WERI-Rb-1 (cell line): ENCODE measurements around the gene HMCN1.

ENCODE experiments used
- DNase-seq: peaks from one replicate; pipeline ENCODE4 v3.0.0-alpha.2; 2020
- H3K27ac ChIP-seq: fragments of 250-450 bp; sonication (Bioruptor Pico); 2 replicates; pipeline ENCODE4 v1.5.1; 2020; ENCODE audit warnings: mild to moderate bottlenecking, moderate library complexity
- H3K27me3 ChIP-seq: fragments of 250-450 bp; sonication (Bioruptor Pico); 2 replicates; pipeline ENCODE4 v1.5.1; 2021; ENCODE audit warnings: mild to moderate bottlenecking, low read depth, moderate library complexity; ENCODE audit not compliant: insufficient read depth, severe bottlenecking
- H3K36me3 ChIP-seq: fragments of 250-450 bp; sonication (Bioruptor Pico); 2 replicates; pipeline ENCODE4 v1.5.1; 2020; ENCODE audit warnings: mild to moderate bottlenecking, moderate library complexity
- H3K4me3 ChIP-seq: 2 replicates; pipeline ENCODE4 v1.5.1; 2011; ENCODE audit warnings: low read depth, mild to moderate bottlenecking, control low read depth, low read length
- H3K9me3 ChIP-seq: fragments of 250-450 bp; sonication (Bioruptor Pico); 2 replicates; pipeline ENCODE4 v1.5.1; 2021; ENCODE audit warnings: mild to moderate bottlenecking, moderate library complexity; ENCODE audit not compliant: severe bottlenecking
- TF ChIP-seq, protein P1 (sequence below): IDR thresholded peaks from 2 replicates; pipeline ENCODE4 v1.5.1; 2011; ENCODE audit warnings: low read depth, mild to moderate bottlenecking, control low read depth, inconsistent platforms, low read length

Gene HMCN1

DNA sequence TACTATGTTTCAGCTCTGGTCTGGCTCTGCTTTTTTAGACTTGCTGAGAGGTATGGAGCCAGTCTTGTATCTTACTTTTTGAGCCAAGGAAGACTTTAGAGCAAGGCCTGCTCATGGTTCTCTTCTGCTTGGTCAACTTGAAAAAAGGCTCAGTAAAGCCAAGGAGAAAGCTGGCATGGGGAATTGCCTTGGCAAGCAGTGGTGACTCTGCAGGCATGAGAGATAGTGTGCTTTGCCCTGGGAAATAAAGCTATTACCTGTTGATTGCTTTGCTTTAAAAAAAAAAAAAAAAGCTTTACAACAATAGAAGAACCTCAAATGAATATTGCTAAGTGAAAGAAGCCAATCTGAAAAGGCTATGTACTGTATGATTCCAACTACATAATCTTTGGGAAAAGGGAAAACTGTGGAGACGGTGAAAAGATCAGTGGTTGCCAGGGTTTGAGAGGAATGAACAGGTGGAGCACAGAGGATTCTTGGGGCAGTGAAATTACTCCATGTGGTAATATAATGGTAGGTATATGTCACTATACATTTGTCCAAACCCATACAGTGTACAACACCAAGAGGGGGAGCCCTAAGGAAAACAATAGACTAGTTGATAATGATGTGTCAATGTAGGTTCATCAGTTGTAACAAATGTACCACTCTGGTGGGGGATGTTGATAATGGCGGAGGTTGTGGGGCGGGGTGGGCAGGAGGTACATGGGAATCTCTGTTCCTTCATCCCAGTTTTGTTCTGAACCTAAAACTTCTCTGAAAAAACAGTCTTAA, 87.6 kb downstream of the HMCN1 start:
- H3K9me3 ChIP-seq: no peaks in the 10 kb centered on the region
- no peak for DNase-seq
- H3K27ac ChIP-seq: no peak overlapping the region
- H3K27me3 ChIP-seq: peaks cover 3% of the 10 kb centered on the region
- TF ChIP-seq, protein P1, sequence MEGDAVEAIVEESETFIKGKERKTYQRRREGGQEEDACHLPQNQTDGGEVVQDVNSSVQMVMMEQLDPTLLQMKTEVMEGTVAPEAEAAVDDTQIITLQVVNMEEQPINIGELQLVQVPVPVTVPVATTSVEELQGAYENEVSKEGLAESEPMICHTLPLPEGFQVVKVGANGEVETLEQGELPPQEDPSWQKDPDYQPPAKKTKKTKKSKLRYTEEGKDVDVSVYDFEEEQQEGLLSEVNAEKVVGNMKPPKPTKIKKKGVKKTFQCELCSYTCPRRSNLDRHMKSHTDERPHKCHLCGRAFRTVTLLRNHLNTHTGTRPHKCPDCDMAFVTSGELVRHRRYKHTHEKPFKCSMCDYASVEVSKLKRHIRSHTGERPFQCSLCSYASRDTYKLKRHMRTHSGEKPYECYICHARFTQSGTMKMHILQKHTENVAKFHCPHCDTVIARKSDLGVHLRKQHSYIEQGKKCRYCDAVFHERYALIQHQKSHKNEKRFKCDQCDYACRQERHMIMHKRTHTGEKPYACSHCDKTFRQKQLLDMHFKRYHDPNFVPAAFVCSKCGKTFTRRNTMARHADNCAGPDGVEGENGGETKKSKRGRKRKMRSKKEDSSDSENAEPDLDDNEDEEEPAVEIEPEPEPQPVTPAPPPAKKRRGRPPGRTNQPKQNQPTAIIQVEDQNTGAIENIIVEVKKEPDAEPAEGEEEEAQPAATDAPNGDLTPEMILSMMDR: no peak
- no peaks in the 10 kb centered on the region for H3K36me3 ChIP-seq
- H3K4me3 ChIP-seq: no peak overlapping the region

DNA sequence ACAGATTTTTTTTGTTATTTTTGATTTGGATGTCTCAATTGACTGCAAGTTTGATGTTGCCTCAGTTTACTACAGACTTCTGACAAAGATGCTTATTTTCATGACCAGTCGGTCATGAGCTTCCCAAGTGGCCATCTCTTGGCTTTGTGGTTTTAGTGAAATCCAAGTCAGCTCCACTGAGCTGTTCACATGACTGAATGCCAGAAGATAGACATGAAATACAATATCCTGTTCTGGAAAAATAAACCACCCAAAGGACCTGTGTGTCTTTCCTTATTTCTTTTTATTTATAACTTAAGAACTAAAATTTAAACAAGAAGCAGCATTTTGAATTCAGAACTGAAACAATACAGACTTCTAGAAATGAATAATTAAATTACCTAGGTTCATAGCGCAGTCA, 89.3 kb downstream of the HMCN1 start:
- TF ChIP-seq, protein P1: no peak
- no peak for DNase-seq
- Histone ChIP-seq H3K27me3 (no peaks in the 10 kb centered on the region), H3K4me3 (no peak overlapping the region), H3K36me3 (no peaks in the 10 kb centered on the region), H3K27ac (no peak overlapping the region), H3K9me3 (no peaks in the 10 kb centered on the region)

DNA sequence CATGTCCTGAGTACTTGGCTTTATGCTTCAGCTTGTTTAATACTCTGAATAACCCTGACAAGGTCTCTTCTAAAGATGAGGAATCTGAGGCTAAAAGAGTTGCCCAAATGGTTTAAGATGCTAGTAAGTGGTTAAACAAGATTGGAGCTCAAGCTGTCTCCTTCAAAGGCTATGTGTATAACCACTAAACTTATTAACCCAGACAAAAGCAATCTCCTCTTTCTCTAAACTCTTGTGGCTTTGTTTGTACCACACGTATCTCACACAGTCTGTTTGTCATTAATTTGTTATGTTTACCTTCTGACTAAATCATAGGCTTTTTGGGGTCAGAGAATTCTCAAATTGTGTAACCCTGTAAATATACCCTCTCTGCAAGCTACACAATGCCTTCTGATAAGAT, 89.9 kb downstream of the HMCN1 start:
- no peaks in the 10 kb centered on the region for H3K9me3 ChIP-seq
- no peak overlapping the region for H3K4me3 ChIP-seq
- no peak for DNase-seq
- no peak overlapping the region for H3K27ac ChIP-seq
- H3K36me3 ChIP-seq: no peaks in the 10 kb centered on the region
- TF ChIP-seq, protein P1: no peak
- H3K27me3 ChIP-seq: no peaks in the 10 kb centered on the region

DNA sequence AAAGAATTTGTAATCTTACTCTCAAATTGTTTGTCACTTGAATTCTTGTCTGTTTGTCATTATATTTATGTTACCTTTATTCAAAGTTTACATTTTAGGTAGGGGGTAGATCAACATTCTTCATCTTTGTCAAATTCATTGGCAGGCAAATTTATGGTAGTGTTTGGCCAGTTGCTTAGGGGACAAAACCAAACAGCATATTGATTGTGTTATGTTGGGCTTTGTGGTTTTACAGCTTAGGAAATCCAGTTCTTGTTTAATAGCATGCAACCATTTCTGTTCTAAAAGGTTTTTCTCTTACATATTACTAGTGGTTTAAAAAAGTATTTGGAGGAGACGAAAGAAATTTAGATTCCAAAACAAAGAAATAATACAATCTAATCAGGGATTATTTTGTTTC, 91.4 kb downstream of the HMCN1 start:
- TF ChIP-seq, protein P1: no peak
- H3K27ac ChIP-seq: no peak overlapping the region
- H3K27me3 ChIP-seq: no peaks in the 10 kb centered on the region
- H3K4me3 ChIP-seq: no peak overlapping the region
- H3K36me3 ChIP-seq: no peaks in the 10 kb centered on the region
- DNase-seq: no peak
- H3K9me3 ChIP-seq: no peaks in the 10 kb centered on the region

DNA sequence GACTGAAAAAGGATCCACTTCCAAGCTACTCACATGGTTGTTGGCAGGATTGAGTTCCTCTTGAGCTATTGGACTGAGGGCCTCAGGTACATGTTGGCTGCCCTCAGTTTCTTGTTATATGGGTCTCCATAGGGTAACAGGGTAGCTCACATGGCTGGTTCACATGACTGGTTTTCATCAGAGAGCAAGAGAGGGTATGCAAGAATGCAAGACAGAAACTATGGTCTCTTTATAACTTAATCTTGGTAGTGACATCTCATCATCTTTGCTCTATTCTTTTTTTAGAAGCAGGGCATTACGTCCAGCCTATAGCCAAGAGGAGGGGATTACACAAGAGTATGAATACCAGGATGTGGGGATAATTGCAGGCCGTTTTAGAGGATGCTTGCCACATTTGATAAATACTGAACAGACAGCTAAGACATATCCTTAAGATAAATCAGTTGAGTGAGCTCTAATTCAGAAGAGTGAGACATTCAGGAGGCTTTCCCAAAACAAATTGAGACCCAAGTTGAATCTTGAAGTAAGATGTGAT, 100.2 kb downstream of the HMCN1 start:
- no peak overlapping the region for H3K27ac ChIP-seq
- TF ChIP-seq, protein P1: no peak
- H3K36me3 ChIP-seq: no peaks in the 10 kb centered on the region
- H3K27me3 ChIP-seq: no peaks in the 10 kb centered on the region
- no peaks in the 10 kb centered on the region for H3K9me3 ChIP-seq
- H3K4me3 ChIP-seq: no peak overlapping the region
- DNase-seq: no peak

DNA sequence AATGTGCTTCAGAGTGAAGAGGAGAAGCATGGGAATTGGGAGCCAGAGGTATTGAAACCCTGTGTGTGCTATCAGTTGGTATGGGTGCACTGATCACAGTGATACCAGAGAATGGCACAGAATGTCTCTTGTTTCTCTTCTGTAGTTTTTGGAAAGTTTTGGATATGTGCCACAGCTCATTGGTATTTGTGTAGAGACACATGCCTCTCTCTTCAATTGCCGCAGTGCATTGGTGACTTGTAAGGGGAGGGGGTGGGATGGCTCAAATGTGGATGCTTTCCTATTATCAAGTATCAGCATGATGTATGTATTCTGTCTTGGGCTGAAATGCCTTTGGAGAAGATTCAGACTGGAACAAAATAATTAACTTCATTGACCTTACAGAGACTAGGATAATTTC, 101.0 kb downstream of the HMCN1 start:
- Histone ChIP-seq H3K9me3 (no peaks in the 10 kb centered on the region), H3K4me3 (no peak overlapping the region), H3K36me3 (no peaks in the 10 kb centered on the region), H3K27ac (no peak overlapping the region), H3K27me3 (no peaks in the 10 kb centered on the region)
- TF ChIP-seq, protein P1: no peak
- no peak for DNase-seq
